MM.1S (cell line): ENCODE measurements around the gene TMPRSS9.
"Not testable (repeated sequence)": the region's sequence is repeated elsewhere in the genome, so short reads cannot be mapped to it uniquely, and the experiment has no call there.

Experiments
- CTCF ChIP-seq: fragments of 300-600 bp; sonication (generic); IDR thresholded peaks from 2 replicates; pipeline ENCODE4 v1.5.1; 2016; ENCODE audit warnings: antibody characterized with exemption, low read length, mixed read lengths
- EZH2phosphoT487 ChIP-seq: fragments of 300-600 bp; sonication (generic); IDR thresholded peaks from 2 replicates; pipeline ENCODE4 v1.6.1; 2018; ENCODE audit warnings: antibody characterized with exemption, low read length

- not testable (repeated sequence) for TF ChIP-seq CTCF, EZH2phosphoT487
Measured at GRCh38 chr19:2463694-2464093, 103.6 kb downstream of the TMPRSS9 start.
